KMS-11 (cell line): ENCODE measurements around the gene LMO1.

Experiments
- H2AFZ ChIP-seq: fragments of 200-600 bp; sonication (generic); 2 replicates; pipeline ENCODE4 v1.6.1; 2016; ENCODE audit warnings: antibody characterized with exemption, mixed run types, low read depth
- H3K27ac ChIP-seq: fragments of 200-600 bp; sonication (generic); 2 replicates; pipeline ENCODE4 v1.6.1; 2016; ENCODE audit warnings: mild to moderate bottlenecking, mixed run types
- H3K27me3 ChIP-seq: fragments of 200-600 bp; sonication (generic); 2 replicates; pipeline ENCODE4 v1.6.1; 2017; ENCODE audit warnings: mild to moderate bottlenecking, low read depth, mixed run types, moderate library complexity; ENCODE audit not compliant: insufficient read depth
- H3K36me3 ChIP-seq: fragments of 200-600 bp; sonication (generic); 2 replicates; pipeline ENCODE4 v1.6.1; 2017; ENCODE audit warnings: mild to moderate bottlenecking, mixed run types; ENCODE audit not compliant: insufficient read depth
- H3K4me1 ChIP-seq: fragments of 200-600 bp; sonication (generic); 2 replicates; pipeline ENCODE4 v1.6.1; 2016; ENCODE audit warnings: mild to moderate bottlenecking, low read depth, mixed run types; ENCODE audit not compliant: poor library complexity, severe bottlenecking
- H3K4me2 ChIP-seq: fragments of 200-600 bp; sonication (generic); 2 replicates; pipeline ENCODE4 v1.7.0; 2016; ENCODE audit warnings: mild to moderate bottlenecking, mixed run types
- H3K4me3 ChIP-seq: fragments of 200-600 bp; sonication (generic); IDR thresholded peaks from 2 replicates; pipeline ENCODE4 v1.6.1; 2017; ENCODE audit warnings: low read depth, low read length, mixed read lengths; ENCODE audit not compliant: insufficient read depth
- H3K79me2 ChIP-seq: fragments of 200-600 bp; sonication (generic); 2 replicates; pipeline ENCODE4 v1.6.1; 2016; ENCODE audit warnings: low read depth, mixed run types; ENCODE audit not compliant: insufficient read depth
- H3K9ac ChIP-seq: fragments of 200-600 bp; sonication (generic); 2 replicates; pipeline ENCODE4 v1.6.1; 2016; ENCODE audit warnings: mild to moderate bottlenecking, mixed run types
- H4K20me1 ChIP-seq: fragments of 200-600 bp; sonication (generic); 2 replicates; pipeline ENCODE4 v1.6.1; 2016; ENCODE audit warnings: mild to moderate bottlenecking, mixed run types; ENCODE audit not compliant: insufficient read depth
- TF ChIP-seq, protein P1 (sequence below): fragments of 200-600 bp; sonication (generic); conservative IDR thresholded peaks from 2 replicates; pipeline ENCODE4 v1.6.1; 2017; ENCODE audit warnings: low read depth, mild to moderate bottlenecking, antibody characterized with exemption, low read length, moderate library complexity, mixed read lengths

LMO1 gene

GRCh38 chr11:8309862-8310261, 46.2 kb upstream of the LMO1 start:
- H3K9ac ChIP-seq = no peak overlapping the region
- no peak overlapping the region for H3K27ac ChIP-seq
- no peaks in the 10 kb centered on the region for H3K79me2 ChIP-seq
- no peaks in the 10 kb centered on the region for H3K4me1 ChIP-seq
- H4K20me1 ChIP-seq = no peaks in the 10 kb centered on the region
- H3K27me3 ChIP-seq = no peaks in the 10 kb centered on the region
- no peak overlapping the region for H3K4me3 ChIP-seq
- H2AFZ ChIP-seq = no peak overlapping the region
- H3K4me2 ChIP-seq = no peak overlapping the region
- H3K36me3 ChIP-seq = no peaks in the 10 kb centered on the region
- TF ChIP-seq, protein P1, sequence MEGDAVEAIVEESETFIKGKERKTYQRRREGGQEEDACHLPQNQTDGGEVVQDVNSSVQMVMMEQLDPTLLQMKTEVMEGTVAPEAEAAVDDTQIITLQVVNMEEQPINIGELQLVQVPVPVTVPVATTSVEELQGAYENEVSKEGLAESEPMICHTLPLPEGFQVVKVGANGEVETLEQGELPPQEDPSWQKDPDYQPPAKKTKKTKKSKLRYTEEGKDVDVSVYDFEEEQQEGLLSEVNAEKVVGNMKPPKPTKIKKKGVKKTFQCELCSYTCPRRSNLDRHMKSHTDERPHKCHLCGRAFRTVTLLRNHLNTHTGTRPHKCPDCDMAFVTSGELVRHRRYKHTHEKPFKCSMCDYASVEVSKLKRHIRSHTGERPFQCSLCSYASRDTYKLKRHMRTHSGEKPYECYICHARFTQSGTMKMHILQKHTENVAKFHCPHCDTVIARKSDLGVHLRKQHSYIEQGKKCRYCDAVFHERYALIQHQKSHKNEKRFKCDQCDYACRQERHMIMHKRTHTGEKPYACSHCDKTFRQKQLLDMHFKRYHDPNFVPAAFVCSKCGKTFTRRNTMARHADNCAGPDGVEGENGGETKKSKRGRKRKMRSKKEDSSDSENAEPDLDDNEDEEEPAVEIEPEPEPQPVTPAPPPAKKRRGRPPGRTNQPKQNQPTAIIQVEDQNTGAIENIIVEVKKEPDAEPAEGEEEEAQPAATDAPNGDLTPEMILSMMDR = no peak

GRCh38 chr11:8309311-8309710, 45.6 kb upstream of the LMO1 start:
- Histone ChIP-seq H3K4me3 (no peak overlapping the region), H3K4me1 (no peaks in the 10 kb centered on the region), H3K4me2 (no peak overlapping the region), H2AFZ (no peak overlapping the region), H3K9ac (no peak overlapping the region), H3K27me3 (no peaks in the 10 kb centered on the region), H3K79me2 (no peaks in the 10 kb centered on the region), H3K36me3 (no peaks in the 10 kb centered on the region), H4K20me1 (no peaks in the 10 kb centered on the region), H3K27ac (no peak overlapping the region)
- TF ChIP-seq, protein P1 = no peak

- H3K27ac ChIP-seq = no peak overlapping the region
- no peak overlapping the region for H3K4me3 ChIP-seq
- H3K4me1 ChIP-seq = no peaks in the 10 kb centered on the region
- H3K4me2 ChIP-seq = no peak overlapping the region
- no peak overlapping the region for H2AFZ ChIP-seq
- no peaks in the 10 kb centered on the region for H3K36me3 ChIP-seq
- no peaks in the 10 kb centered on the region for H3K27me3 ChIP-seq
- H3K9ac ChIP-seq = no peak overlapping the region
- H4K20me1 ChIP-seq = no peaks in the 10 kb centered on the region
- TF ChIP-seq, protein P1 = no peak
- no peaks in the 10 kb centered on the region for H3K79me2 ChIP-seq
Observed at GRCh38 chr11:8307601-8308000, 43.9 kb upstream of the LMO1 start.

GRCh38 chr11:8301622-8302021, 37.9 kb upstream of the LMO1 start:
- no peak overlapping the region for H3K9ac ChIP-seq
- H3K4me3 ChIP-seq = no peak overlapping the region
- no peak overlapping the region for H3K4me2 ChIP-seq
- no peak overlapping the region for H2AFZ ChIP-seq
- TF ChIP-seq, protein P1 = no peak
- no peaks in the 10 kb centered on the region for H3K27me3 ChIP-seq
- H4K20me1 ChIP-seq = no peaks in the 10 kb centered on the region
- no peaks in the 10 kb centered on the region for H3K4me1 ChIP-seq
- no peaks in the 10 kb centered on the region for H3K79me2 ChIP-seq
- no peaks in the 10 kb centered on the region for H3K36me3 ChIP-seq
- H3K27ac ChIP-seq = no peak overlapping the region
